Activated T-cell treated with anti-CD3 and anti-CD28 coated beads, Interleukin-2, amount 50 U/mL, for 24 hours (primary cell): ENCODE results near the gene CRYBG1.

Experiments used
- DNase-seq: peaks from one replicate; pipeline ENCODE4 v3.0.0-alpha.2; 2020
- H3K27ac Mint-ChIP-seq: 2 replicates; pipeline ENCODE4 v1.8.0; 2020; ENCODE audit warnings: mild to moderate bottlenecking, mixed read lengths
- H3K27me3 Mint-ChIP-seq: 2 replicates; pipeline ENCODE4 v1.8.0; 2020; ENCODE audit warnings: mixed read lengths
- H3K36me3 Mint-ChIP-seq: 2 replicates; pipeline ENCODE4 v1.8.0; 2020; ENCODE audit warnings: low read depth, mixed read lengths
- H3K4me1 Mint-ChIP-seq: 2 replicates; pipeline ENCODE4 v1.8.0; 2020; ENCODE audit warnings: low read depth, mixed read lengths
- H3K4me3 Mint-ChIP-seq: 2 replicates; pipeline ENCODE4 v1.8.0; 2020; ENCODE audit warnings: mild to moderate bottlenecking, moderate library complexity, mixed read lengths
- H3K9me3 Mint-ChIP-seq: 2 replicates; pipeline ENCODE4 v1.8.0; 2020; ENCODE audit warnings: mixed read lengths

Gene CRYBG1

GRCh38 chr6:106614592-106615257, 254.2 kb downstream of the CRYBG1 start:
- Mint-ChIP-seq H3K27ac (no peak overlapping the region), H3K27me3 (no peaks in the 10 kb centered on the region), H3K4me3 (no peak overlapping the region), H3K9me3 (no peaks in the 10 kb centered on the region), H3K36me3 (peaks cover 54% of the 10 kb centered on the region), H3K4me1 (peaks cover 17% of the 10 kb centered on the region)
- no peak for DNase-seq

GRCh38 chr6:106617302-106617701, 256.8 kb downstream of the CRYBG1 start:
- peaks cover 58% of the 10 kb centered on the region for H3K36me3 Mint-ChIP-seq
- peaks cover 17% of the 10 kb centered on the region for H3K4me1 Mint-ChIP-seq
- no peaks in the 10 kb centered on the region for H3K9me3 Mint-ChIP-seq
- no peak overlapping the region for H3K27ac Mint-ChIP-seq
- H3K27me3 Mint-ChIP-seq: no peaks in the 10 kb centered on the region
- H3K4me3 Mint-ChIP-seq: no peak overlapping the region
- DNase-seq: no peak

GRCh38 chr6:106617857-106618256, 257.3 kb downstream of the CRYBG1 start:
- Mint-ChIP-seq H3K27ac (no peak overlapping the region), H3K36me3 (peaks cover 59% of the 10 kb centered on the region), H3K9me3 (no peaks in the 10 kb centered on the region), H3K27me3 (no peaks in the 10 kb centered on the region), H3K4me1 (peaks cover 13% of the 10 kb centered on the region), H3K4me3 (no peak overlapping the region)
- DNase-seq: no peak

GRCh38 chr6:106618324-106618723, 257.8 kb downstream of the CRYBG1 start:
- Mint-ChIP-seq H3K9me3 (no peaks in the 10 kb centered on the region), H3K36me3 (peaks cover 58% of the 10 kb centered on the region), H3K4me1 (peaks cover 8% of the 10 kb centered on the region), H3K27ac (no peak overlapping the region), H3K4me3 (no peak overlapping the region), H3K27me3 (no peaks in the 10 kb centered on the region)
- no peak for DNase-seq

GRCh38 chr6:106619223-106619622, 258.7 kb downstream of the CRYBG1 start:
- no peak overlapping the region for H3K27ac Mint-ChIP-seq

GRCh38 chr6:106620931-106621672, 260.6 kb downstream of the CRYBG1 start:
- H3K36me3 Mint-ChIP-seq: peaks cover 39% of the 10 kb centered on the region
- H3K9me3 Mint-ChIP-seq: no peaks in the 10 kb centered on the region
- H3K4me3 Mint-ChIP-seq: no peak overlapping the region
- H3K27me3 Mint-ChIP-seq: no peaks in the 10 kb centered on the region
- DNase-seq: no peak
- H3K4me1 Mint-ChIP-seq: peaks cover 4% of the 10 kb centered on the region
- no peak overlapping the region for H3K27ac Mint-ChIP-seq

More at GRCh38 chr6:106619223-106619622, 258.7 kb downstream of the CRYBG1 start:
- Mint-ChIP-seq H3K4me1 (peaks cover 3% of the 10 kb centered on the region), H3K27me3 (no peaks in the 10 kb centered on the region), H3K4me3 (no peak overlapping the region), H3K36me3 (peaks cover 51% of the 10 kb centered on the region), H3K9me3 (no peaks in the 10 kb centered on the region)
- DNase-seq: no peak
